Gastrocnemius medialis (tissue), 4 donors: ENCODE results near the gene KRTAP22-1.

Source experiments
- POLR2A ChIP-seq, 2 donors: fragments of 450-650 bp; IDR thresholded peaks; one replicate each; pipeline ENCODE4 v1.6.1; 2017; ENCODE audit warnings: antibody characterized with exemption in 2 of 2, mild to moderate bottlenecking in 2 of 2, moderate library complexity in 2 of 2
- TF ChIP-seq, protein P1 (sequence below), 5 experiments: fragments of 450-650 bp in 3 of 5; fragments of 200-600 bp in 2 of 5; sonication (generic) in 2 of 5; IDR thresholded peaks in 4 of 5; conservative IDR thresholded peaks in 1 of 5; 1 replicate in 4 of 5; 2 replicates in 1 of 5; pipeline ENCODE4 v1.5.1; 2016 to 2019; ENCODE audit warnings: antibody characterized with exemption in 5 of 5, mild to moderate bottlenecking in 3 of 5, moderate library complexity in 3 of 5

- TF ChIP-seq, protein P1, sequence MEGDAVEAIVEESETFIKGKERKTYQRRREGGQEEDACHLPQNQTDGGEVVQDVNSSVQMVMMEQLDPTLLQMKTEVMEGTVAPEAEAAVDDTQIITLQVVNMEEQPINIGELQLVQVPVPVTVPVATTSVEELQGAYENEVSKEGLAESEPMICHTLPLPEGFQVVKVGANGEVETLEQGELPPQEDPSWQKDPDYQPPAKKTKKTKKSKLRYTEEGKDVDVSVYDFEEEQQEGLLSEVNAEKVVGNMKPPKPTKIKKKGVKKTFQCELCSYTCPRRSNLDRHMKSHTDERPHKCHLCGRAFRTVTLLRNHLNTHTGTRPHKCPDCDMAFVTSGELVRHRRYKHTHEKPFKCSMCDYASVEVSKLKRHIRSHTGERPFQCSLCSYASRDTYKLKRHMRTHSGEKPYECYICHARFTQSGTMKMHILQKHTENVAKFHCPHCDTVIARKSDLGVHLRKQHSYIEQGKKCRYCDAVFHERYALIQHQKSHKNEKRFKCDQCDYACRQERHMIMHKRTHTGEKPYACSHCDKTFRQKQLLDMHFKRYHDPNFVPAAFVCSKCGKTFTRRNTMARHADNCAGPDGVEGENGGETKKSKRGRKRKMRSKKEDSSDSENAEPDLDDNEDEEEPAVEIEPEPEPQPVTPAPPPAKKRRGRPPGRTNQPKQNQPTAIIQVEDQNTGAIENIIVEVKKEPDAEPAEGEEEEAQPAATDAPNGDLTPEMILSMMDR (IDR thresholded peaks at IDR 0.05 in 4 of 5, conservative IDR thresholded peaks at IDR 0.05 in 1 of 5): no peak
- TF ChIP-seq POLR2A (IDR thresholded peaks at IDR 0.05): no peak
These were observed 11.2 kb downstream of the KRTAP22-1 start for GRCh38 chr21:30612132-30612531.
